Uterus (tissue), 2 donors: ENCODE measurements around the gene KPNA4.

ENCODE experiments used
- CTCF ChIP-seq, 4 experiments: fragments of 200-600 bp in 2 of 4; fragments of 450-650 bp in 2 of 4; sonication (generic) in 2 of 4; IDR thresholded peaks; one replicate each; pipeline ENCODE4 v1.5.1; 2016 to 2019; ENCODE audit warnings: antibody characterized with exemption in 4 of 4, mild to moderate bottlenecking in 2 of 4, moderate library complexity in 1 of 4
- POLR2A ChIP-seq, 2 donors: fragments of 450-650 bp; IDR thresholded peaks; one replicate each; pipeline ENCODE4 v1.6.1; 2016; ENCODE audit warnings: antibody characterized with exemption in 2 of 2, mild to moderate bottlenecking in 1 of 2, moderate library complexity in 1 of 2

DNA sequence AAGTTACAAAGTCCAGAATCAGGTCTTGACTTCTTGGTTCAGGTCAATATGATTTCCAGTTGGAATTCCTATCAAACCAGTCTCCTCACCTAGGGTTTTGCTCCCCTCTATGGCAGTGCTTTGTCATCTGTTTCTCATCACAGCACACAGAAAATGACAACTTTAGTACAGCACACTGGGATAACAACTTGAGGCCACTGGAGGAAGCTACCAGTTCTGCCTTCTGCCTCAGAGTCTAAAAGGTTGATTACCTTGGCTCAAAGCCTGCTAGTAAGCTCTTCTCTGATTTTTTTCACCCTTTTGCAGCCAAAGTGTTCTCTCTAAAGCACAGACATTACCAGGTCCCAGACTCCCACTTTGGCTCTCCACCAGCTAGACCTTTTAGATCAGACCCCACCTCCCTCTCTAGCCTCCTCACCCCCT is 90.9 kb downstream of the KPNA4 start:
- TF ChIP-seq CTCF (IDR thresholded peaks at IDR 0.05) (no peak), POLR2A (IDR thresholded peaks at IDR 0.05) (no peak)
